IMR-90 (cell line): ENCODE results near the gene PLXDC1. TPM values are rescaled to one million over a fixed set of nuclear protein-coding genes. Genes with fewer than 3 reads are reported as not detected.

Experiments used
- ATAC-seq: fragments of 200-7000 bp; cut with Tn5 transposase; 2 replicates; pipeline ENCODE4 v1.9.1; 2020; ENCODE audit warnings: low read depth, mild to moderate bottlenecking, moderate library complexity
- BruUV-seq: library from RNA; stranded (reverse); fragments of 400-500 nt; replicated peaks from 2 replicates; lab custom pipeline; 2021; lab: Mats Ljungman, UMichigan
- CTCF ChIA-PET: fragments of 300-600 bp; formaldehyde crosslinking; extraction: SDS; loops from one replicate; lab custom pipeline; 2021; ENCODE audit warnings: antibody characterized with exemption; lab: Yijun Ruan, JAX
- POLR2A ChIA-PET: fragments of 300-600 bp; sonication (Branson Sonifier 250); formaldehyde crosslinking; loops from one replicate; lab custom pipeline; 2022; ENCODE audit warnings: antibody characterized with exemption; ENCODE audit not compliant: unreplicated experiment; lab: Charles Lee
- DNase-seq: peaks from one replicate; pipeline ENCODE4 v3.0.0; 2013
- H2AFZ ChIP-seq: replicated peaks from 2 replicates; pipeline ENCODE3; 2013; ENCODE audit warnings: low read length, mild to moderate bottlenecking; ENCODE audit not compliant: poor library complexity
- H2AK5ac ChIP-seq: 2 replicates; pipeline ENCODE4 v1.6.1; 2013; ENCODE audit warnings: low read depth, low read length, inconsistent platforms
- H2AK9ac ChIP-seq: replicated peaks from 2 replicates; pipeline ENCODE3; 2013; ENCODE audit warnings: mild to moderate bottlenecking, low read depth, low read length, moderate library complexity; ENCODE audit not compliant: poor library complexity
- H2BK120ac ChIP-seq: 2 replicates; pipeline ENCODE4 v1.6.1; 2013; ENCODE audit warnings: low read depth, low read length, inconsistent platforms
- H2BK15ac ChIP-seq: 3 replicates; pipeline ENCODE4 v1.6.1; 2013; ENCODE audit warnings: low read depth, low read length, inconsistent platforms
- H2BK20ac ChIP-seq: 2 replicates; pipeline ENCODE4 v1.6.1; 2013; ENCODE audit warnings: low read depth, mild to moderate bottlenecking, inconsistent platforms, low read length, moderate library complexity
- H2BK5ac ChIP-seq: 2 replicates; pipeline ENCODE4 v1.6.1; 2013; ENCODE audit warnings: mild to moderate bottlenecking, low read depth, low read length, inconsistent platforms; ENCODE audit not compliant: poor library complexity, severe bottlenecking
- H3K14ac ChIP-seq: replicated peaks from 2 replicates; pipeline ENCODE4 v1.6.1; 2013; ENCODE audit warnings: low read depth, low read length, inconsistent platforms
- H3K18ac ChIP-seq: 2 replicates; pipeline ENCODE4 v1.6.1; 2013; ENCODE audit warnings: low read depth, low read length, control low read depth
- H3K23ac ChIP-seq: 2 replicates; pipeline ENCODE4 v1.6.1; 2013; ENCODE audit warnings: low read depth, low read length, inconsistent platforms
- H3K27ac ChIP-seq: 2 replicates; pipeline ENCODE4 v1.5.1; 2013; ENCODE audit warnings: mild to moderate bottlenecking, control low read depth, low read length; ENCODE audit not compliant: insufficient read depth
- H3K27me3 ChIP-seq: 2 replicates; pipeline ENCODE4 v1.6.1; 2013; ENCODE audit warnings: low read length; ENCODE audit not compliant: control insufficient read depth, insufficient read depth
- H3K36me3 ChIP-seq: 2 replicates; pipeline ENCODE4 v1.6.1; 2013; ENCODE audit warnings: low read length, mixed read lengths; ENCODE audit not compliant: control insufficient read depth, insufficient read depth
- H3K4ac ChIP-seq: 2 replicates; pipeline ENCODE4 v1.6.1; 2013; ENCODE audit warnings: low read depth, low read length, inconsistent platforms
- H3K4me1 ChIP-seq: 2 replicates; pipeline ENCODE4 v1.6.1; 2013; ENCODE audit warnings: low read length, mixed read lengths; ENCODE audit not compliant: control insufficient read depth, insufficient read depth
- H3K4me2 ChIP-seq: 2 replicates; pipeline ENCODE4 v1.6.1; 2013; ENCODE audit warnings: low read depth, mild to moderate bottlenecking, control low read depth, low read length, moderate library complexity
- H3K4me3 ChIP-seq: 2 replicates; pipeline ENCODE4 v1.5.1; 2013; ENCODE audit warnings: low read depth, mild to moderate bottlenecking, control low read depth, low read length, moderate library complexity; ENCODE audit not compliant: insufficient read depth
- H3K56ac ChIP-seq: 2 replicates; pipeline ENCODE4 v1.6.1; 2013; ENCODE audit warnings: low read length, inconsistent platforms; ENCODE audit not compliant: insufficient read depth; ENCODE audit errors: extremely low read depth
- H3K79me1 ChIP-seq, 2 experiments: 2 replicates each; pipeline ENCODE4 v1.6.1; 2013; ENCODE audit warnings: low read length in 2 of 2, inconsistent platforms in 1 of 2, low read depth in 1 of 2
- H3K9ac ChIP-seq: 2 replicates; pipeline ENCODE4 v1.6.1; 2013; ENCODE audit warnings: low read depth, low read length, control low read depth
- H3K9me1 ChIP-seq: 2 replicates; pipeline ENCODE4 v1.6.1; 2013; ENCODE audit warnings: low read length, inconsistent platforms; ENCODE audit not compliant: insufficient read depth
- H3K9me3 ChIP-seq: 2 replicates; pipeline ENCODE4 v1.6.1; 2013; ENCODE audit warnings: low read length; ENCODE audit not compliant: control insufficient read depth, insufficient read depth
- H4K20me1 ChIP-seq: 2 replicates; pipeline ENCODE4 v1.6.1; 2013; ENCODE audit warnings: low read length, inconsistent platforms; ENCODE audit not compliant: insufficient read depth
- H4K5ac ChIP-seq: 2 replicates; pipeline ENCODE4 v1.6.1; 2013; ENCODE audit warnings: mild to moderate bottlenecking, low read depth, low read length, control low read depth
- H4K8ac ChIP-seq, 2 experiments: 2 replicates each; pipeline ENCODE4 v1.6.1; 2013; ENCODE audit warnings: low read depth in 2 of 2, low read length in 2 of 2, control low read depth in 1 of 2, inconsistent platforms in 1 of 2
- H4K91ac ChIP-seq: 2 replicates; pipeline ENCODE4 v1.6.1; 2013; ENCODE audit warnings: low read depth, low read length, inconsistent platforms; ENCODE audit not compliant: insufficient read depth
- MAFK ChIP-seq: IDR thresholded peaks from 2 replicates; pipeline ENCODE4 v1.6.1; 2012; ENCODE audit warnings: low read depth, low read length, improper control_type of control experiment
- WGBS, 2 experiments: methylation state at CpG; one replicate each; pipeline versions ENCODE4 v1.1.5 to v1.1.7; 2013; ENCODE audit warnings: missing lambda C conversion rate in 2 of 2; ENCODE audit not compliant: insufficient read length in 1 of 2; ENCODE audit errors: extremely low coverage in 2 of 2; 5-methylcytosine and 5-hydroxymethylcytosine counted together
- dilution Hi-C: fragments of 300-500 bp; cut with HindIII; formaldehyde crosslinking; loops from one replicate; pipeline ENCODE4 v1.14.3; 2018; ENCODE audit warnings: low sequenced_read_pairs; ENCODE audit not compliant: unreplicated experiment
- in situ Hi-C: fragments of 300-500 bp; cut with MboI; formaldehyde crosslinking; loops from 3 replicates; pipeline ENCODE4 v1.14.3; 2019; ENCODE audit warnings: low sequenced_read_pairs, inconsistent platforms, mixed read lengths
- intact Hi-C: fragments of 100-400 bp; cut with micrococcal nuclease; formaldehyde crosslinking; loops from 2 replicates; pipeline ENCODE4 v1.10.0; 2022
- polyA plus RNA-seq, 3 experiments: library from polyadenylated mRNA; depleted of rRNA; stranded (reverse); fragments of >200 nt; gene quantifications; 2 replicates each; pipeline ENCODE4 v1.2.3, GENCODE V29; 2012; ENCODE audit warnings: low replicate concordance in 1 of 3
- total RNA-seq: library from RNA; depleted of rRNA; stranded (reverse); fragments of >200 nt; gene quantifications from 2 replicates; pipeline ENCODE4 v1.2.3, GENCODE V29; 2012
- TF ChIP-seq, protein P1 (sequence below): fragments of 150-350 bp; IDR thresholded peaks from 2 replicates; pipeline ENCODE4 v1.6.1; 2016; ENCODE audit warnings: low read depth, mild to moderate bottlenecking, low read length, moderate library complexity, borderline replicate concordance
- TF ChIP-seq, protein P2 (sequence below): conservative IDR thresholded peaks from 2 replicates; pipeline ENCODE4 v1.5.1; 2012; ENCODE audit warnings: mild to moderate bottlenecking, low read depth, low read length, improper control_type of control experiment

The PLXDC1 gene
- total and polyA plus RNA-seq, 2 of the 4 experiments (the other 2 are of a cell fraction): under 0.01 to 0.50 TPM

DNA sequence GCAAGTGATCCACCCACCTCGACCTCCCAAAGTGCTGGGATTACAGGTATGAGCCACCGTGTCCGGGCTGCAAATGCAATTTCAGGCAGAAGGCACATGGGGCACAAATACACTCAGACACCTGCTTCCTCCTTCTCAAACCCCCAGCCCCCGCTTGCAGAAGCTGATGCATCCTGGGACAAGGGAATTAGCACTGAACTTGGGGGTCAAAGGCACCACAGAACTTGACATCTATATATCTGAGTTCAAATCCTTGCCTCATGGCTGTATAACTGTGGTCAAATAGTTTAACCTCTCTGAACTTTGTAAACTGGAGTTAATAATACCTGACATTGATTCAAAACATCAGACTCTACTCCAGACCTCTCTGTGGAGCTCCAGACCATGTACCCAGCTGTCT, 18.7 kb upstream of the PLXDC1 start:
- 0 out of 2 replicates have a peak, but pooled peaks cover 4% of the 10 kb centered on the region for H4K20me1 ChIP-seq
- H4K91ac ChIP-seq: no peak overlapping the region
- peaks cover 1% of the 10 kb centered on the region; the same call in 1 of the 2 replicates for H3K36me3 ChIP-seq
- H2AK9ac ChIP-seq: no peak overlapping the region
- no peak overlapping the region for H3K4ac ChIP-seq
- no peak overlapping the region for H4K5ac ChIP-seq
- H3K23ac ChIP-seq: no peak overlapping the region
- H2BK20ac ChIP-seq: no peak overlapping the region
- peaks cover 24% of the 10 kb centered on the region for H3K27me3 ChIP-seq
- no peak overlapping the region for H2BK120ac ChIP-seq
- H2BK15ac ChIP-seq: no peak overlapping the region
- no peak overlapping the region for H3K27ac ChIP-seq
- no peak overlapping the region for H4K8ac ChIP-seq
- no peak overlapping the region for H3K4me3 ChIP-seq
- H3K4me1 ChIP-seq: peaks cover 3% of the 10 kb centered on the region; the same call in 1 of the 2 replicates
- peaks cover 4% of the 10 kb centered on the region; the same call in 1 of the 2 replicates for H3K9me1 ChIP-seq
- no TSS peak for BruUV-seq
- no peak overlapping the region for H3K14ac ChIP-seq
- CTCF ChIA-PET: no interaction called here
- no peaks in the 10 kb centered on the region for H3K9me3 ChIP-seq
- H3K4me2 ChIP-seq: no peak overlapping the region
- DNase-seq (no peak), ATAC-seq (no peak)
- no peaks in the 10 kb centered on the region for H3K79me1 ChIP-seq
- no peak overlapping the region for H3K9ac ChIP-seq
- H2BK5ac ChIP-seq: no peak overlapping the region
- intact Hi-C loops (no loop called here), dilution Hi-C loops (no loop called here), in situ Hi-C loops (no loop called here)
- TF ChIP-seq, protein P1, sequence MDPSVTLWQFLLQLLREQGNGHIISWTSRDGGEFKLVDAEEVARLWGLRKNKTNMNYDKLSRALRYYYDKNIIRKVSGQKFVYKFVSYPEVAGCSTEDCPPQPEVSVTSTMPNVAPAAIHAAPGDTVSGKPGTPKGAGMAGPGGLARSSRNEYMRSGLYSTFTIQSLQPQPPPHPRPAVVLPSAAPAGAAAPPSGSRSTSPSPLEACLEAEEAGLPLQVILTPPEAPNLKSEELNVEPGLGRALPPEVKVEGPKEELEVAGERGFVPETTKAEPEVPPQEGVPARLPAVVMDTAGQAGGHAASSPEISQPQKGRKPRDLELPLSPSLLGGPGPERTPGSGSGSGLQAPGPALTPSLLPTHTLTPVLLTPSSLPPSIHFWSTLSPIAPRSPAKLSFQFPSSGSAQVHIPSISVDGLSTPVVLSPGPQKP: no peak
- TF ChIP-seq, protein P2, sequence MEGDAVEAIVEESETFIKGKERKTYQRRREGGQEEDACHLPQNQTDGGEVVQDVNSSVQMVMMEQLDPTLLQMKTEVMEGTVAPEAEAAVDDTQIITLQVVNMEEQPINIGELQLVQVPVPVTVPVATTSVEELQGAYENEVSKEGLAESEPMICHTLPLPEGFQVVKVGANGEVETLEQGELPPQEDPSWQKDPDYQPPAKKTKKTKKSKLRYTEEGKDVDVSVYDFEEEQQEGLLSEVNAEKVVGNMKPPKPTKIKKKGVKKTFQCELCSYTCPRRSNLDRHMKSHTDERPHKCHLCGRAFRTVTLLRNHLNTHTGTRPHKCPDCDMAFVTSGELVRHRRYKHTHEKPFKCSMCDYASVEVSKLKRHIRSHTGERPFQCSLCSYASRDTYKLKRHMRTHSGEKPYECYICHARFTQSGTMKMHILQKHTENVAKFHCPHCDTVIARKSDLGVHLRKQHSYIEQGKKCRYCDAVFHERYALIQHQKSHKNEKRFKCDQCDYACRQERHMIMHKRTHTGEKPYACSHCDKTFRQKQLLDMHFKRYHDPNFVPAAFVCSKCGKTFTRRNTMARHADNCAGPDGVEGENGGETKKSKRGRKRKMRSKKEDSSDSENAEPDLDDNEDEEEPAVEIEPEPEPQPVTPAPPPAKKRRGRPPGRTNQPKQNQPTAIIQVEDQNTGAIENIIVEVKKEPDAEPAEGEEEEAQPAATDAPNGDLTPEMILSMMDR: no peak
- TF ChIP-seq MAFK: no peak
- H2AFZ ChIP-seq: no peak overlapping the region
- H3K56ac ChIP-seq: no peak overlapping the region
- WGBS, 2 experiments: no CpG with 5 or more reads among the region's 4 CpGs
- no peak overlapping the region for H3K18ac ChIP-seq
- POLR2A ChIA-PET: no interaction called here
- H2AK5ac ChIP-seq: no peak overlapping the region
